ENCODE measurements around the gene SHROOM1.
A peak's percentile ranks its signal among the peaks of the same experiment; 100 is the strongest.
"Not testable (repeated sequence)": the region's sequence is repeated elsewhere in the genome, so short reads cannot be mapped to it uniquely, and the experiment has no call there.

The SHROOM1 gene, protein sequence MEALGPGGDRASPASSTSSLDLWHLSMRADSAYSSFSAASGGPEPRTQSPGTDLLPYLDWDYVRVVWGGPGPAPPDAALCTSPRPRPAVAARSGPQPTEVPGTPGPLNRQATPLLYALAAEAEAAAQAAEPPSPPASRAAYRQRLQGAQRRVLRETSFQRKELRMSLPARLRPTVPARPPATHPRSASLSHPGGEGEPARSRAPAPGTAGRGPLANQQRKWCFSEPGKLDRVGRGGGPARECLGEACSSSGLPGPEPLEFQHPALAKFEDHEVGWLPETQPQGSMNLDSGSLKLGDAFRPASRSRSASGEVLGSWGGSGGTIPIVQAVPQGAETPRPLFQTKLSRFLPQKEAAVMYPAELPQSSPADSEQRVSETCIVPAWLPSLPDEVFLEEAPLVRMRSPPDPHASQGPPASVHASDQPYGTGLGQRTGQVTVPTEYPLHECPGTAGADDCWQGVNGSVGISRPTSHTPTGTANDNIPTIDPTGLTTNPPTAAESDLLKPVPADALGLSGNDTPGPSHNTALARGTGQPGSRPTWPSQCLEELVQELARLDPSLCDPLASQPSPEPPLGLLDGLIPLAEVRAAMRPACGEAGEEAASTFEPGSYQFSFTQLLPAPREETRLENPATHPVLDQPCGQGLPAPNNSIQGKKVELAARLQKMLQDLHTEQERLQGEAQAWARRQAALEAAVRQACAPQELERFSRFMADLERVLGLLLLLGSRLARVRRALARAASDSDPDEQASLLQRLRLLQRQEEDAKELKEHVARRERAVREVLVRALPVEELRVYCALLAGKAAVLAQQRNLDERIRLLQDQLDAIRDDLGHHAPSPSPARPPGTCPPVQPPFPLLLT

DNA sequence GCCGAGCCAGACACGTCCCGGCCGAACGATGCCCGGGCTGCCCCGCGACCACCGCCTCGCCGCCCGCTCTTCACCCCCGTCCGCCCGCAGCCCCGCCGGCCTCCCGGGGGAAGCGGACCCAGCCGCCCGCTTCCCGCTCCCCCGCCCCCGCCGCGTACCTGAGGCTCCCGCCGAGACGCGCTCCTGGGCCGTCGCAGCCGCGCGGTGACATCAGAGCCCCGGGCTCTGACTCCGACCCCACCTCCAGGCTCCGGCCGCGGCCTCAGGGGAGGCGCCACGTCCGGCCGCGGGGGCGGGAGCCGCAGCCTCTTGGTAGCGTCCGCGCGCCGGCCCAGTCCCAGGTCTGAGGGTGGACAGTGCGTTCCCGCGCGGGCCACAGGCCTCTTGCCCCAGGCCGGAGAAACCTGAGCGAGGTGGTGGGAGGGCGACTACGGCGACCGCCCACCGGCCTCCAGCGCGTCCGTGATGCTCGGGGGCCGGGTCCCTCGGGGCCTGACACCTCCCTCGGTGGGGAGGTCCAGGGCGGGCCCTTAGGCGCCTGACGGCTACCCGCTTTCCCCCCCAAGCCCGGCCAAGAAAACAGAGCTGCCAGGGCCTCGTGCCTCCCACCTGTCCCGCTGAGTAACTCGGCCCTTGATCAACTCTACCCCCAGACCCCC, at the start of gene SHROOM1:
Gene SHROOM1, minus strand, starts transcription at position 212 of the 659 bp plus-strand sequence. CDS start 4,507 bp downstream, outside the sequence.
- no peak for DNase-seq (ENCODE audit: low spot score)

DNA sequence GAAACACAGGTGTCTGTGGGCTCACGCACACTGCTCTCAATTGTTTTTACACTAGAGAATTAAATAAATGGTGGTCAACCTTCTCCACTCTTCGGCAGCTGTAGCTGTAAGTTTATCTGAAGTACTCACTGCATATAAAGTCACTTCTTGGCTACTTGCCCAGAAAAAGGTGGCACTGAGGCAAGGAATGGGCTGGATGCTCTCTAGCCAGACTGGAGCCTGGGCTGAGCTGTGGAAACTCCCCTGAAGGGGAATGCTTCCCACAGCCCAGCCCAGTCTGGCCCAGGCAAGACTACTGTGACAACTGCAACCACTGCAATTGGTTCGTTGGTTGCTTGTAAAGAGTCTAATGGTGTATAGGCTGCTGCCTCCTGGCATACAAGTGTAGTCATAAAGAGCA, 47.5 kb upstream of the SHROOM1 start:
- peak; percentile 44 for DNase-seq (ENCODE audit: low spot score)

GRCh38 chr5:132877466-132877865, 47.0 kb upstream of the SHROOM1 start:
- peak; percentile 84 for DNase-seq (ENCODE audit: low spot score)

GRCh38 chr5:132876020-132876759, 45.7 kb upstream of the SHROOM1 start:
- DNase-seq (ENCODE audit: low spot score) = no peak

DNA sequence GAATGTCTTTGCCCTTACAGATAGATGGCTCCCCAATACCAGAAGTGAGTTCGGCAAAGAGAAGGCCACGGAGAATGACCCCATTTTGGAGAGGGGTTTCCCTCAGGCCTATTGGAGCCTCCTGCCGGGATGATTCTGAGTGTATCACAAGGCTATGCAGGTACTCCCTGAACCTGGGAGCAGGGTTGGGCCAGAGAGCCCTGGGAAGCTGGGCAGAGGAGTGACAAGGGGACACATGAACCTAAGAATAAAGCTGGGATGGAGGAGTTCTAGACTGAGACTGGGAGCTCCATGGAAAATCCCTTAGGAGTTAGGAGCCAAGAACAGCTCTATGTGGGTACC, 43.5 kb upstream of the SHROOM1 start:
- DNase-seq (ENCODE audit: low spot score) = no peak

- no peak for DNase-seq (ENCODE audit: low spot score)
Measured at GRCh38 chr5:132873119-132873929, 42.9 kb upstream of the SHROOM1 start, which contains the start of gene LEAP2. LEAP2 (plus strand) TSS chr5:132873668; CDS start chr5:132873695, 27 bp downstream.

DNA sequence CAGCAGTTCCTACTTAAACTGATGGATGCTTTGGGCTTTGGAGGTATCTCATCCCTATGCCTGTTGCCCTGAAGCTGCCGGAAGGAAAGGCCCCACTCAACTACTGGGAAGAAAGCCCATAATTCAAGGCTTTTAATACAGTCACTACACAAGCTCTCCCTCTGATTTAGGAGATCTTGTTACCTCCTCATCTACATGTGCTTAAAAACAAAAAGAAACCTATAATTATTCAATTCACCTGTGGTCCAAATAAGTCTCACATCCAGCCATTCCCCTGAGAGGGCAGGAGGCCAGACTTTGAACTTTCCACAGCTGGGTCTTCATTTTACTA, 42.3 kb upstream of the SHROOM1 start:
- no peak for DNase-seq (ENCODE audit: low spot score)

DNA sequence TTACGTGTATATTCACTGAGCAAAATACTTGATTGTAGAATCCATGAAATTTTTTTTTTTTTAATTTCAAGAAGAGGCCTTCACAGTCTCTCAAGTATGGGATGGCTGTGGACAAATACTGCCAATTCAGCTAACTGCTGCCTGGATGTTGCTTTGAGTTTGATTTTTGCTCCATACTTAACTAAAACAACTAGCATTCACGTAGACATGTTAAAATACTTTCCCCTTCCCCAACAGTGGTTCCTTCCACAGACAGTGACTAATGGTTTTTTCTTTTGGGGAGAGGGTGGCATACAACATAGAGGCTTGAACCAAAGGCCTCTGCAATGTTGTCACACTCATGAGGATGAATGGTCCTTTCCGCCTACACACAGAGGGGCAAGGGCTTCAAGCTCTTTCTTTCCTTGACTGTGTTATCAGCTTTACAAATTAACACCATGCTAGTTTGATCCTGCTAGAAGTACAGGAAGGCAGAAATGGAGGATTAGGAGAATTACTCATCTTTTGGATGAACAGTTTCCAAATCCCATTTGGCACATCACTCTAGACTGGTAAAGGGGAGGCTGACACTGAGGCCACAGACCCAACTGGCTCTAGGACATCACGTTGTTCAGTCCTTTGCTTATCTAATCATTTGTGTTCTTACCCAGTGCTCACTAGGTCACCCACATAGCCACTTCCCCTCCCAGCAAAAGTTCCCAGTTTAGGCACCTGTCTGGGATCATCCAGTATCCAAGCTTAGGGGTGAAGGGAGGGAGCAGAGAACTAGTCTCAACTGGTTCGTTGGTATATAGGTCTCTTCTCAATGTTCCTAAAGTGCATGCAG, 41.2 kb upstream of the SHROOM1 start:
- no peak for DNase-seq (ENCODE audit: low spot score)

DNA sequence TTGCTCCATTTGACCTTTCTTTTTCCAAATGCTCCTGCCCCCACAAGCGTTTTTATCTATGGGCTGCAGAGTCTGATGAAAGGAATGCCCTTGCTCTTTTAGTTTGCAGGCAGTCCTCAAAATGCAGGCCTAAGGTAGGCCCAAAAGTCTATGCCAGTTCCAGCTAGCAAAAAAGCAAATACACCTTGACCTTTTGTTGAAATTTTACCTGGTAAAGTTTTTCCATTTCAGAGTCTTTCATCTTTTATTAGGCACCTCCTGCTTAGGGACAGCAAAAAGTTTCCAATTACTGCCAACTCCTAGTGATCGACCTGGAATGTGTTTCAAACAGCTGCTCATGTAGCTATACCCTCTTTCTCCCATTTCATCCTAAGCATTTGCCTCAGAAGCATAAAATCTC, 40.4 kb upstream of the SHROOM1 start:
- DNase-seq (ENCODE audit: low spot score) = no peak

DNA sequence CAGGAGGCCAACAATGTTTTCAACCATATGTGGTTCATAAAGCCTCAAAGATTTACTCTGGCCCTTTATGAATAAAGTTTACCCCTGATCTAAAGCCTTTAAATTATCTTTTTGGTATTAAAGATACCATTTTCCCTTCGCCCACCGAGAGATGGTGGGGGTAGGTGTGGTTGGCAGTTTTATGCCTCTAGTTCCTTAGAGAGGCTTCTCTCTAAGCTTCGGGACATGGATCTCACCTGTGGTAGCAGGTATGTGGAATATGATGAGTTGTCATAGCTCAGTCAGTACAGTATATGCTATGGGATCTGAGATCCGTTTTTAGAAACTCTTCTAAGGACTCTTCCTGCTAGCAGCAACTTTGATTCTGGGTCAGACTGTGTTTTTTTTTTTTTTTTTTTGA, 38.3 kb upstream of the SHROOM1 start:
- DNase-seq (ENCODE audit: low spot score) = no peak

- no peak for DNase-seq (ENCODE audit: low spot score)
Measured at GRCh38 chr5:132867046-132867451, 36.6 kb upstream of the SHROOM1 start.

- DNase-seq (ENCODE audit: low spot score) = peak; percentile 100
Measured at GRCh38 chr5:132866342-132867045, 36.0 kb upstream of the SHROOM1 start, which contains the start of the genes GDF9 and UQCRQ. GDF9 (minus strand) TSS chr5:132866469; CDS start chr5:132864533, 1,936 bp downstream. UQCRQ (plus strand) TSS chr5:132866642; CDS start chr5:132866882, 240 bp downstream.

- peak; percentile 44 for DNase-seq (ENCODE audit: low spot score)
Measured at GRCh38 chr5:132865668-132866341, 35.4 kb upstream of the SHROOM1 start.

DNA sequence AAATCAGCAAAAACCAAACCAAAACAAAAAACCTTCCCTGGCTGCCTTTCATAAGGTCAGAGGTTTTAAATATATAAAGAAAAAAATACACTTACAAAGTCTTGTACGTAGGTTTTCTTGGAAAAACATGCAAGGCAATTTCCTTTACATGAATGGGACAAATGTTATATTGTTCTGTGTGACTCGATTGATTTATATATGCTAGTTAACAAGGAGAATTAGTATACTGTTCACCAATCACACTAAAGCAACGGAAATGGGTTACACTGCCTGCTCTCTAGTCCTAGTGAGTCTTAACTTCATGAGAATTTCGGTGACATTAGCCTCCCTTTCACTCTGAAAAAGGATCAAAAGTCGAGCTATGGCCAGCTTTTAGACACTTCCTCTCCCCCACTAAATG, 30.3 kb upstream of the SHROOM1 start:
- no peak for DNase-seq (ENCODE audit: low spot score)

DNA sequence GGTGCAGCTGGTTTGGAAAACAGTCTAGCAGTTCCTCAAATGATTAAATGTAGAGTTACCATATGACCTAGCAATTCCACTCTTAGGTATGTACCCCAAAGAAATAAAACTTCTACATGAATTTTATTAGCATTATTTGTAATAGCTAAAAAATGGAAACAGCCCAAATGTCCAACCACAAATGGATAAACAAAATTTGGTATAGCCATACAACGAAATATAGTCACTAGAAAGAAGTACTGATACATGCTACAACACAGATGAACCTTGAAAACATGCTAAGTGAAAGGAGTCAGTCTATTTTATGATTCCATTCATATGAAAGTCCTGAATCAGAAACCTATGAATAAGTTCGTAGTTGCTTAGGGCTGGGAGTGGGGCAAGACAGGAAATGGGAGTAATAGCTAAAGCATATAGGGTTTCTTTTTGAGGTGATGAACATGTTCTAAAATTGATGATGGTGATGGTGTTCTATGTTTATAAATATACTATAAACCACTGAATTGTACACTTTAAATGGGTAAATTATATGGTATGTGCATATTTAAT, 29.5 kb upstream of the SHROOM1 start:
- DNase-seq (ENCODE audit: low spot score) = no peak

DNA sequence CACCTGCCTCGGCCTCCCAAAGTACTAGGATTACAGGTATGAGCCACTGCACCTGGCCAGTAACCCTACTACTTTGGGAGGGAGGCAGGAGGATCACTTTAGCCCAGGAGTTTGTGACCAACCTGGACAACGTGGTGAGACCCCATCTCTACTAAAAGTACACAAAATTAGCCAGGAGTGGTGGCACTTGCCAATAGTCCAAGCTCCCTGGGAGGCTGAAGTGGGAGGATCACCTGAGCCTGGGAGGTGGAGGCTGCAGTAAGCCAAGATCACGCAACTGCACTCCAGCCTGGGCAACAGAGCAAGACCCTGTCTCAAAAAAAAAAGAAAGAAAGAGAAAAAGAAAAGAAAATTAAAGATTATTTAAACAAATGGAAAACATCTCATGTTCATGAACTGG, 25.6 kb upstream of the SHROOM1 start:
- DNase-seq (ENCODE audit: low spot score) = no peak

GRCh38 chr5:132854992-132855391, 24.5 kb upstream of the SHROOM1 start:
- DNase-seq (ENCODE audit: low spot score) = not testable (repeated sequence)

DNA sequence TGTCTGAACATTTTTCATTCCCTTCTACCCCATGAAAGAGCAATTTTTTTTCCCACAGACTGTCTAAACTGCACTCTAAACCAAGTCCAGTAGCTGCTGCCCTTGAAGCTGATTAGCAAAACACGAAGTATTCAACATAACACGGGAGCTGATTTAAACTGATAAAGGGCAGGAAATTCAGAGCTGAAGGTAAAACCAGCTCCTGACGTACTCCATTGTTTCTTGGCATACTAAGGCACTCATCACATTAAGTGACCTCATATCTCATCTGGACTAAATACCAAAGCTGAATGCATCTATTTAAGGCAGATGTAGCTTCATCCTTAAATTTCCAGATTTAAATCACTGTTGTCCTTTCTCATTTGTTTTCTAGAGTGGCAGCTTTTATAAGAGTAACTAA, 23.9 kb upstream of the SHROOM1 start:
- no peak for DNase-seq (ENCODE audit: low spot score)
